Suppressor macrophage (primary cell): ENCODE data around the gene ERMARD.

Experiments
- DNase-seq, 4 experiments: peaks; one replicate each; pipeline ENCODE4 v3.0.0-alpha.2; 2020 to 2022

ERMARD gene

GRCh38 chr6:169826697-169827096 is 75.3 kb downstream of the ERMARD start:
- DNase-seq = no peak

DNA sequence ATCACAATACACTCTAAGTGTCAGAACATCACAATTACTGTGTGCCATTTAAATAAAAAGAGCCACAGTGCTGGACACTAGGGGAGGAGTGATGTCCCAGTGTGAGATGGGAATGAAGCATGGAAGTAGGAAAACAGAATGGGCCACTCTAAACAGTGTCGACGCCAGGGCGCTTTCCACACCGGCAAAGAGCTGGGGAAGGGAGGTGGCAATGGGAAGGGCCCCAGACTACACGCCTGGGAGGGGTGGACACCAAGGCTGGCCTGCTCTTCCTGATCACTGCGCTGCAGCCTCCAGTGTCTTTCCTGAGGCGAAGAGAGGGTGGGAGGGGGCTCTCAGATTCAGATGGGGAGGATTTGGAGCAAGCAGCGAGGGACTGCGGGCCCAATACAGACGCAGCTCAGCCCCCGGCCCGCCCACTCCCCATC is 75.9 kb downstream of the ERMARD start:
- no peak for DNase-seq

DNA sequence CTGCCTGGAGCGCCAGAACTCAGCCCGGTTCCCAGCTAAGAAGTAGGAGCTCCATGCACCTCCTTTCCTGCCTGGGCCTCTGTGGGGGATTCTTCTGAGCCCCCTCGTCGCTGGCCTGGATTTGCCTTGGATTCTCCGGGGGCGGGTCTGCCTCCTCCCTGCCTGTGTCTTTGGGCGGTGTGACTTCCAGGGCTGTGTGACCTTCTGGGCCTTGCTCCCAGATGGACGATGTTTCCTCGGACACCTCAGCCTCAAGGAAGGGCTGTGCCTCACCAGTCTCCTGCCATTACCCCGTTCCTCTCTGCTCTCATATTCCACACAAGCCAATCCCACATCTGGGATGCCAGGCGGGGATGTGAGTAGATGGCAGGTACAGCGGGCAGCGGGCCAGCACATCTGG is 76.8 kb downstream of the ERMARD start:
- no peak for DNase-seq

DNA sequence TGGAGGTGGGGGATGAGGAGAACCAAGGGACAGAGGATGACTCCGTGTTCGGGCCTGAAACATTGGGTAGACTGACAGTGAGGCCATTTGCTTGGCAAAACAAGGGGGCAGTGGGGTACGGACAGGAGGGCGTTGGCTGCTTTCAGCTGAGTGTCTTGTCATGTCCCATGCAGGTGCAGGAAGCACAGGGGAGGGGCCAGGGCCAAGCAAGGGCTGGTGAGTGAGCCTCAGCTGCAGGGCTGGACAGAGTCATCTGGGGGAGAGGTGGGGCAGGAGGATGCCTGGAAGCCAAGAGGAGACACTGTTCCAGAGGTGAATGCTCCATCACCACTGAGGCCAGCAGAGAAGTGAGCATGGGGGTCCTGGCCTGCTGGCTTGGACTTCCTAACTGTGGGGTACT is 78.4 kb downstream of the ERMARD start:
- no peak for DNase-seq

DNA sequence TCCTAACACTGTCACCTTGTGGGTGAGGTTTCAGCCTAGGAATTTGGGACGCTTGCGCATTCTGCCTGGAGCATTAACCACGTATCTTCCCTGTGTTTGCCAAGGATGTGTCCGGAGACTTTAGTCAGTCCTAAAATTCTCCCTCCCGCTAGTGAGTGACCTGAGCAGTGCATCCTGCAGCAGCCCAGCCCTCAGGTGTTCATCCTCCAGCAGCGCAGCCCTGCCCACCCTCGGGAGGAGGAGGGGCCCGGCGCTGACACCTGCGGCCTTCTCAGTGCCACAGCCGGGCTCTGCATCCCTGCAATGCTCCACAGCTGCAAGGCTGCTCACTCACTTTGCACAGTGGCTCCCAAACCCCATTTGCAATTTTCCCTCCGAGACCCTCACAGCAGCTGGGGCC is 79.5 kb downstream of the ERMARD start:
- no peak for DNase-seq
